Neuronal stem cell (in vitro differentiated cells): ENCODE data around the gene CNTN2.

Experiments
- DNase-seq: peaks from one replicate; pipeline ENCODE4 v3.0.0-alpha.2; 2013; ENCODE audit warnings: low spot score
- H2AFZ ChIP-seq: one replicate; pipeline ENCODE4 v1.6.1; 2013; ENCODE audit warnings: mild to moderate bottlenecking, low read length, inconsistent platforms
- H2AK5ac ChIP-seq: 2 replicates; pipeline ENCODE4 v1.6.1; 2013; ENCODE audit warnings: low read depth, mild to moderate bottlenecking, inconsistent platforms, low read length, moderate library complexity, mixed read lengths
- H2BK120ac ChIP-seq: 2 replicates; pipeline ENCODE4 v1.6.1; 2013; ENCODE audit warnings: low read depth, mild to moderate bottlenecking, inconsistent platforms, low read length, moderate library complexity, mixed read lengths
- H2BK12ac ChIP-seq: one replicate; pipeline ENCODE4 v1.6.1; 2013; ENCODE audit warnings: low read length, inconsistent platforms
- H2BK15ac ChIP-seq: 2 replicates; pipeline ENCODE4 v1.6.1; 2013; ENCODE audit warnings: mild to moderate bottlenecking, low read length, inconsistent platforms, mixed read lengths
- H2BK5ac ChIP-seq: one replicate; pipeline ENCODE4 v1.6.1; 2013; ENCODE audit warnings: inconsistent platforms, mild to moderate bottlenecking, low read length, moderate library complexity
- H3K14ac ChIP-seq: one replicate; pipeline ENCODE4 v1.6.1; 2013; ENCODE audit warnings: low read length, inconsistent platforms
- H3K18ac ChIP-seq: 2 replicates; pipeline ENCODE4 v1.6.1; 2013; ENCODE audit warnings: low read length, inconsistent platforms
- H3K23ac ChIP-seq: 2 replicates; pipeline ENCODE4 v1.6.1; 2013; ENCODE audit warnings: low read depth, mild to moderate bottlenecking, mixed read lengths, low read length, inconsistent platforms; ENCODE audit not compliant: poor library complexity
- H3K27ac ChIP-seq: replicated peaks from 3 replicates; pipeline ENCODE4 v1.5.1; 2013; ENCODE audit warnings: low read length, inconsistent platforms
- H3K27me3 ChIP-seq, 3 experiments: 2 replicates each; pipeline ENCODE4 v1.6.1; 2013; ENCODE audit warnings: low read length in 3 of 3, mild to moderate bottlenecking in 2 of 3, inconsistent platforms in 1 of 3, low read depth in 1 of 3, mixed read lengths in 1 of 3, moderate library complexity in 1 of 3; ENCODE audit not compliant: control insufficient read depth in 3 of 3, insufficient read depth in 3 of 3
- H3K36me3 ChIP-seq, 2 donors: replicated peaks in 1 of 2; 2 replicates each; pipeline ENCODE4 v1.6.1; 2013; ENCODE audit warnings: low read length in 2 of 2; ENCODE audit not compliant: control insufficient read depth in 2 of 2, insufficient read depth in 2 of 2
- H3K4ac ChIP-seq: 2 replicates; pipeline ENCODE4 v1.6.1; 2013; ENCODE audit warnings: inconsistent platforms, mild to moderate bottlenecking, low read length, moderate library complexity
- H3K4me1 ChIP-seq, 2 donors: 1 replicate in 1 of 2; 2 replicates in 1 of 2; pipeline ENCODE4 v1.6.1; 2013; ENCODE audit warnings: low read length in 2 of 2, low read depth in 1 of 2; ENCODE audit not compliant: control insufficient read depth in 2 of 2, insufficient read depth in 1 of 2
- H3K4me2 ChIP-seq: one replicate; pipeline ENCODE4 v1.6.1; 2013; ENCODE audit warnings: mild to moderate bottlenecking, low read length, inconsistent platforms; ENCODE audit not compliant: insufficient read depth, poor library complexity, severe bottlenecking
- H3K4me3 ChIP-seq, 2 donors: 2 replicates each; pipeline ENCODE4 v1.5.1; 2013; ENCODE audit warnings: low read length in 2 of 2, mild to moderate bottlenecking in 2 of 2, inconsistent platforms in 1 of 2, moderate library complexity in 1 of 2
- H3K79me1 ChIP-seq: one replicate; pipeline ENCODE4 v1.6.1; 2013; ENCODE audit warnings: low read depth, mild to moderate bottlenecking, inconsistent platforms, low read length, moderate library complexity
- H3K9ac ChIP-seq: one replicate; pipeline ENCODE4 v1.6.1; 2013; ENCODE audit warnings: mild to moderate bottlenecking, low read depth, low read length, inconsistent platforms; ENCODE audit not compliant: poor library complexity
- H3K9me3 ChIP-seq, 2 donors: replicated peaks in 1 of 2; 2 replicates each; pipeline versions ENCODE3 to v1.6.1; 2013; ENCODE audit warnings: low read length in 2 of 2, mild to moderate bottlenecking in 2 of 2, inconsistent platforms in 1 of 2, low read depth in 1 of 2, mixed read lengths in 1 of 2, moderate library complexity in 1 of 2; ENCODE audit not compliant: control insufficient read depth in 2 of 2, insufficient read depth in 1 of 2
- H4K8ac ChIP-seq: one replicate; pipeline ENCODE4 v1.6.1; 2013; ENCODE audit warnings: low read depth, mild to moderate bottlenecking, inconsistent platforms, low read length, moderate library complexity
- H4K91ac ChIP-seq: one replicate; pipeline ENCODE4 v1.6.1; 2013; ENCODE audit warnings: low read length, low read depth, mild to moderate bottlenecking, inconsistent platforms; ENCODE audit not compliant: poor library complexity
- WGBS, 2 donors: extraction: QIAGEN DNeasy Blood & Tissue Kit; methylation state at CpG; one replicate each; pipeline ENCODE4 v1.1.7; 2013; ENCODE audit warnings: missing lambda C conversion rate in 2 of 2, mixed read lengths in 1 of 2; ENCODE audit not compliant: insufficient read length in 2 of 2, insufficient replicate concordance in 1 of 2; ENCODE audit errors: extremely low coverage in 2 of 2; 5-methylcytosine and 5-hydroxymethylcytosine counted together

Gene CNTN2

DNA sequence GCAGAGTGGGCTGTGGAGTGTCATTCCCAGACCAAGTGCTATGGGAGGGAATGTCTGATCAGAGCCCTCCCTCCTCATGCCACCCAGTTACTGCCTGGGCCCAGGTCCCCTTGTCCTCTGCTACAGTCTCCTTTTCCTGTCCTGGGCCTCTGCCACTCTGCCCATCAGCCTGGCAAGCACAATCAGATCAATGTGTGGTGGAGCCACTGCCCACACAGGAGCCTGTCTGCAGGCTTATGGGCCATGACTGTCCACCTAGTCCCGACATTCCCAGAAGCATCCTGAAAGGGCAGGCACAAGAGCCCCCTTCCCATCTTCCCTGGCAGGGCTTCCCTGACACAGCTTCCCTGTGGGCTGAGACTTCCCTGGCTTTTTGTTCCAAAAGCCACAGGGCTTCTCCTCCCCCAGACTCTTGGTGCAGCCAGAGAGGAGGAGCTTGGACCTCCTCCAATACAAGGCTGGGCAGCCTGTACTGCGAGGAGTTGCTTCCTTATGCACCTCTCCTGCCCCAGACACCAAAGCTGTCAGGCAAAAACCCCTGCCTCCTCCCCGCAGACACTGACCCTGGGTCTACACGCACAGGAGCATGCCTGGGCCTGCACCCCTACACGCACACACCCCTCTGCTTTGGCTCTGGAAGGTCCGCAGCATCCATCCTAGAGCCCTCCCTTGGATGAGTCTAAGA, 29.2 kb upstream of the CNTN2 start:
- H3K4me2 ChIP-seq: no peak overlapping the region
- no peaks in the 10 kb centered on the region for H3K79me1 ChIP-seq
- no peaks in the 10 kb centered on the region for H3K9me3 ChIP-seq
- peak overlapping the region; percentile 50 for H2BK15ac ChIP-seq
- no peak for DNase-seq
- H3K14ac ChIP-seq: no peak overlapping the region
- H2AK5ac ChIP-seq: peak overlapping the region; percentile 10
- peaks cover 16 to 27% of the 10 kb centered on the region in 2 donors for H3K4me1 ChIP-seq
- H2BK120ac ChIP-seq: peak overlapping the region; percentile 29
- WGBS, 2 donors: no CpG with 5 or more reads among the region's 6 CpGs
- H2BK5ac ChIP-seq: peak overlapping the region; percentile 10
- H3K23ac ChIP-seq: peak overlapping the region; percentile 22
- peak overlapping the region; percentile 55 for H2AFZ ChIP-seq
- H3K4ac ChIP-seq: no peak overlapping the region
- no peak overlapping the region for H3K27ac ChIP-seq
- no peak overlapping the region for H4K91ac ChIP-seq
- H4K8ac ChIP-seq: no peak overlapping the region
- H3K27me3 ChIP-seq: peaks cover 0 to 27% (median 0%) of the 10 kb centered on the region in 3 experiments
- no peaks in the 10 kb centered on the region for H3K36me3 ChIP-seq
- no peak overlapping the region for H3K4me3 ChIP-seq
- H3K9ac ChIP-seq: no peak overlapping the region
- H3K18ac ChIP-seq: peak overlapping the region; percentile 93
- H2BK12ac ChIP-seq: no peak overlapping the region

DNA sequence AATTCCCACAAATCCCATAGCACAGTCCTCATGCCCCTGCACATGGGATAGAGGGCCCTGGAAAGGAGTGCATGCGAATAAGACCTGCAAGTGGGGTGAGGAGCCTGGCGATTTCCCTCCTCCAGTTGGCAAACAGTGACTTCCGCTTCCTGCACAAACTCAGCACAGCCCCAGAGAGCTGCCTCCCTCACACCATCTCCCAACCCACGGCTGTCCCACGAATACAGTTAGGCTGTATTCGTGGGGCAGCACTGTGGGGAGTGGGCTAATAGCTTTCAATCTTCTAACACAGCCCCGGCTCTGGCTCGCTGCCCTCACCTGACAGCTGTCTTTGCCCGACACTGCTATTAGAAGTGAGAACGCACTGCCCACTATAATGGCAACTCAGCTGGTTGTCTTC, 28.2 kb upstream of the CNTN2 start:
- Histone ChIP-seq H3K14ac (peak overlapping the region; percentile 26), H3K23ac (no peak overlapping the region), H3K4me1 (peaks cover 16 to 23% of the 10 kb centered on the region in 2 donors), H2BK15ac (peak overlapping the region; percentile 59), H3K27me3 (peaks cover 0 to 29% (median 0%) of the 10 kb centered on the region in 3 experiments), H3K4me3 (no peak overlapping the region), H2AK5ac (peak overlapping the region; percentile 77), H3K36me3 (no peaks in the 10 kb centered on the region), H2BK5ac (no peak overlapping the region), H3K27ac (no peak overlapping the region), H3K9me3 (no peaks in the 10 kb centered on the region), H3K9ac (peak overlapping the region; percentile 1), H4K8ac (no peak overlapping the region), H4K91ac (no peak overlapping the region), H2BK120ac (no peak overlapping the region), H2AFZ (no peak overlapping the region), H3K79me1 (no peaks in the 10 kb centered on the region), H3K4ac (no peak overlapping the region), H3K18ac (peak overlapping the region; percentile 78), H3K4me2 (no peak overlapping the region), H2BK12ac (peak overlapping the region; percentile 91)
- DNase-seq: no peak
- no CpG with 5 or more reads among the region's 10 CpGs for WGBS, 2 donors

DNA sequence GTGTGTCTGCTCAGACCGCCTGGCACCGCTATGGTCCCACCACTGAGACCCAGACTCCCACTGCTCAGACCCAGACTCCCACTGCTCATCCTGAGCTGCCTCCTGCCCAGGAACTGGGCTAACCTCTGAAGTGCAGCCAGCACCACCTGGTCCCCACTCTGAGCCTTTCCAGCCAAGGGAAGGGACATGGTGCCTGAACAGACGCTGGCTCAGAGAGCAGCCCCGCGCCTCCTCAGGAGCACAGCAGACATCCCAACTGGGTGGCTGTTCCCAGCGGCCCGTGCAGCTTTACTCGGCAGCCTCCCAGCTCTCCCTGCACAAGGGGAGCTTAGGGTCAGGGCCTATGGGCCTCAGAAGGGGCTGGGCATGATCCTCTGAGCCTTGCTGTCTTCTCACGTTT, 27.8 kb upstream of the CNTN2 start:
- H3K9me3 ChIP-seq: no peaks in the 10 kb centered on the region
- H2BK5ac ChIP-seq: no peak overlapping the region
- no peak overlapping the region for H3K23ac ChIP-seq
- H3K27me3 ChIP-seq: peaks cover 0 to 34% (median 0%) of the 10 kb centered on the region in 3 experiments
- no peaks in the 10 kb centered on the region for H3K36me3 ChIP-seq
- H2BK12ac ChIP-seq: peak overlapping the region; percentile 23
- H3K4me3 ChIP-seq: no peak overlapping the region
- H3K79me1 ChIP-seq: no peaks in the 10 kb centered on the region
- no peak overlapping the region for H3K4ac ChIP-seq
- H3K18ac ChIP-seq: peak overlapping the region; percentile 85
- no peak overlapping the region for H2BK120ac ChIP-seq
- peak overlapping the region; percentile 77 for H2AK5ac ChIP-seq
- no peak overlapping the region for H4K91ac ChIP-seq
- H3K14ac ChIP-seq: no peak overlapping the region
- no peak overlapping the region for H3K4me2 ChIP-seq
- peak overlapping the region; percentile 9 for H3K9ac ChIP-seq
- no CpG with 5 or more reads among the region's 9 CpGs for WGBS, 2 donors
- no peak for DNase-seq
- H3K4me1 ChIP-seq: peaks cover 16 to 23% of the 10 kb centered on the region in 2 donors
- H3K27ac ChIP-seq: no peak overlapping the region
- H4K8ac ChIP-seq: no peak overlapping the region
- peak overlapping the region; percentile 81 for H2BK15ac ChIP-seq
- H2AFZ ChIP-seq: no peak overlapping the region

DNA sequence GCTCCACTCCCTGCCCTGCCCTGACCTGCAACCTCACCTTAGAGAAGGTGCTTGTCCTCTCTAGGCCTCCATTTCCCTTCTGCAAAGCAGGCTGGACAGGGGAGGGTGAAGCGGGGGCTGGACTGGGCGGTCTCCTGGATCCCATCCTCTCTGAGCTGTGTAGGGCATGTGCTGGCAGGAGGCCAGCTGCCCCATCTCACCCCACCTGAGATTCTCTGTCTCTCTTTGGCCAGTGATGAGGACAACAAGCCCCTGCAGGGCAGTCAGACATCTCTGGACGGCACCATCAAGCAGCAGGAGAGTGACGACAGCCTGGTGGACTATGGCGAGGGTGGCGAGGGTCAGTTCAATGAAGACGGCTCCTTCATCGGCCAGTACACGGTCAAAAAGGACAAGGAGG, 26.9 kb upstream of the CNTN2 start:
- no peaks in the 10 kb centered on the region for H3K36me3 ChIP-seq
- H3K4ac ChIP-seq: no peak overlapping the region
- peak overlapping the region; percentile 45 for H3K23ac ChIP-seq
- peaks cover 0 to 42% (median 0%) of the 10 kb centered on the region in 3 experiments for H3K27me3 ChIP-seq
- no peak overlapping the region for H4K8ac ChIP-seq
- no peak overlapping the region for H3K4me3 ChIP-seq
- no peak for DNase-seq
- no peaks in the 10 kb centered on the region for H3K79me1 ChIP-seq
- H2AFZ ChIP-seq: no peak overlapping the region
- peak overlapping the region; percentile 33 for H2BK5ac ChIP-seq
- H2BK15ac ChIP-seq: peak overlapping the region; percentile 54
- peak overlapping the region; percentile 41 for H3K18ac ChIP-seq
- peaks cover 16 to 25% of the 10 kb centered on the region in 2 donors for H3K4me1 ChIP-seq
- peak overlapping the region; percentile 67 for H2AK5ac ChIP-seq
- no peak overlapping the region for H3K14ac ChIP-seq
- H2BK12ac ChIP-seq: peak overlapping the region; percentile 7
- no peak overlapping the region for H3K9ac ChIP-seq
- H3K27ac ChIP-seq: no peak overlapping the region
- H2BK120ac ChIP-seq: no peak overlapping the region
- H3K4me2 ChIP-seq: no peak overlapping the region
- no CpG with 5 or more reads among the region's 9 CpGs for WGBS, 2 donors
- peak overlapping the region; percentile 34 for H4K91ac ChIP-seq
- H3K9me3 ChIP-seq: no peaks in the 10 kb centered on the region
